M059J (cell line): ENCODE measurements around the gene KLHL13. TPM values are rescaled to one million over a fixed set of nuclear protein-coding genes. Genes with fewer than 3 reads are reported as not detected.

ENCODE experiments used
- DNase-seq: peaks from one replicate; pipeline ENCODE4 v3.0.0-alpha.2; 2012; ENCODE audit warnings: low read depth
- total RNA-seq: library from RNA; depleted of rRNA; stranded (reverse); fragments of >200 nt; shearing (Covaris generic); gene quantifications from 2 replicates; pipeline ENCODE4 v1.2.3, GENCODE V29; 2014; rRNA removed

The KLHL13 gene
- total RNA-seq, 1 experiment from 2014 or later: 4.6 TPM

DNA sequence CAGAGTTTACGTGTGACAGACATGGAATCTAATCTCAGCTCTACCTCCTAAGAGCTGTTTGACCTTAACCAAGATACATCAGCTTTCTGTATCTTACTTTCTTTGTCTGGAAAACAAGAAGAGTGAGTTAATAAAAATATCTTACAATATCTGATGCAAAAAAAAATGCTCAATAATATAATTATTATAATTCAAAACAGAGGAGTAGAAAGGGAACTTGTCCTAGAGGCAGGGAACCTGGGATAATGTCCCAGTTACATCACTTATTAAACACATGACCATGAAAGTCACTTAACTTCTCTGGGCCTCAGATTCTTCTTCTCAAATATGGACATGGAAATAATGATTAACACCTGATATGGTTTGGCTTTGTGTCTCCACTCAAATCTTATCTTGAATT, 256.1 kb downstream of the KLHL13 start:
- no peak for DNase-seq

DNA sequence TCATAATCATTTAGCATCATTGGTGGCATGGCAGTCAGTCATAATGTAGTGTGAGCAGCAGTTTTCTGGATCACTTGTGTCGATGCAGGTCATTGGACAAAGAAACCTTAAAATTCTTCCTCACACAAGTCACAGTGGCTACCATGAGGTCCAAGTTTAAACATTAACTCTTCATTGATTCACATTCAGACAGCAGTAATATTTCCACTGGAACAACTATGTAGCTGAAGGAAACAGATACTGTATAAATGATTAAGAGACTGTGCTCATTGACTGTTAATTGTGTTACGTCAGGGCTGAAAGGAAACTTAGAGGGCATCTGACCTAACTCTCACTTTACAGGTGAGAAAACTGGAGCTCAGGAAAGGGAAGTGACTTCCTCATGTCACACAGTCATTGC, 261.8 kb downstream of the KLHL13 start:
- DNase-seq: no peak

DNA sequence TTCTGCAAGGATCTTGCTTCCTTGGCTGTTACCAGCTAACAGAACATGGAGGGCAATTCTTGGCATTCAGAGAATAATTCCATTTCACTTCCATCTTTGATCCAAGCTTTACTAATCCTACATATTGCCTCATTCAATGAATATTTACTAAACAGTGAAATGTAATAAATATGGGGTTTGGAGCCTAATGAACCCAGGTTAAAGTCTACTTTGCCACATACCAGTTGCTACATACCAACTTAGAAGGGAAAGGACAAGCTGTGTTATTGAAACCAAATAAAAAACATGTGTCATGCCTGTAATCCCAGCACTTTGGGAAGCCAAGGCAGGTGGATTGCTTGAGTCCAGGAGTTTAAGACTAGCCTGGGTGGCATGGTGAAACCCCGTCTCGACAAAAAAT, 265.6 kb downstream of the KLHL13 start:
- no peak for DNase-seq

Other genes with a start within 250 kb of the KLHL13 start
- gene WDR44, start 229.3 kb upstream of the KLHL13 start, total RNA-seq: 25.0 and 38.0 TPM in 2 replicates